ENCODE data around the gene DCDC2C.

DCDC2C gene

DNA sequence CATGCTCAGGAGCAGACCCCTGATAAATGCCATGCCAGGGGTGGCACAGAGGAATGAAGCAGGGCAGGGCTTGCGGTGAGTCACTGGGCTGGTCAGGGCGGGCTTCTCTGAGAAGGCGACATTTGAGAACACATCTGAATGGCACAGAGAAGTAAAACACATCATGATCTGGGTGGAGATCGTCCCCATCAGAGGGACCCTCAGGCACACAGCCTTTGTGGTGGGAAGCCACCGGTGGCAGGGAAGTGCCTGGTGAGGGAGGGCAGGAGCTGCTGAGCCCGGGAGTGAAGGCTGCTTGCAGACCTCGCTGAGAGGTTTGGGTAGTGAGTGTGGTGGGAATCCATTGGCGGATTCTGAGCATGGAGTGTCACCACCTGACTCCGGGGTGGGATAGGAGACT lies 44.5 kb downstream of the DCDC2C start:
- no peak for DNase-seq

DNA sequence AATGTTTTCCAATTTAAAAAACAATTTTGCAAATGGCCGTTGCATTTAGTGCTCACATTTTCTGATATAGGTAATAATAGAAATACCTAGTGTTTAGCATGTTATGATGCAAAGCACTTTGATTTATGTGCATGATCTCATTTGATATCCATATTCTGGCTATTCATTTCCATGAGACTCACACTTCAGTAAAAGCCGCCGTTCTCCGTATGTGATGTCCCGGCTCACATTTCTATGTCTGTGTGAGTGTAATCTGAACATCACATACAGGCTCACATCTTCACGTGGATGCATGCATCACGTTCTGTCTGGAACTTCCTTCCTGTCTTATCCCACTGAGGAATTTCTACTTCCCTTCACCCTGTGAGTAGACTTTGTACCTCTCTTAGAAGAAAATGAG lies 45.8 kb downstream of the DCDC2C start:
- DNase-seq = no peak

GRCh38 chr2:3751251-3751650 lies 47.9 kb downstream of the DCDC2C start:
- DNase-seq = no peak

GRCh38 chr2:3751806-3752205 lies 48.4 kb downstream of the DCDC2C start:
- DNase-seq = no peak

- DNase-seq = no peak
These were observed 49.0 kb downstream of the DCDC2C start for GRCh38 chr2:3752376-3752775.

DNA sequence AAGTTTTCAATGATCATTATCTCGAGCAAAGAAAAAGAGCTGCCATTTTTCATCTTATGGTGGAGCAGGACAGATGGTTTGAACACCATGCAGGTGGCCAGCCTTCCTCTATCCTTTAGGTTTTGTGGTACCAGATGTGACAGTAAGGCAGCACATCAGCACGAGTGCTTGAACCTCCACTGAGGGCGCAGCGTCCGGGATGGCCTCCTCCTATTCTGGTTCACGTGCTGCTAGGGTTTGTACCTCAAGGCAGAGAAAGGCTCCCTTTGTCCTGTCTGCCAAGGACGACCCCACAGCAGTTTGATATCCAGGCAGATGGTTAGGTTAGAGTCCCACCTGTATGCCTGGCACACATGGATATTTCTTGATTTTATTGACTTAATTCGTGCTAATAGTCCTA lies 50.2 kb downstream of the DCDC2C start:
- DNase-seq = no peak

DNA sequence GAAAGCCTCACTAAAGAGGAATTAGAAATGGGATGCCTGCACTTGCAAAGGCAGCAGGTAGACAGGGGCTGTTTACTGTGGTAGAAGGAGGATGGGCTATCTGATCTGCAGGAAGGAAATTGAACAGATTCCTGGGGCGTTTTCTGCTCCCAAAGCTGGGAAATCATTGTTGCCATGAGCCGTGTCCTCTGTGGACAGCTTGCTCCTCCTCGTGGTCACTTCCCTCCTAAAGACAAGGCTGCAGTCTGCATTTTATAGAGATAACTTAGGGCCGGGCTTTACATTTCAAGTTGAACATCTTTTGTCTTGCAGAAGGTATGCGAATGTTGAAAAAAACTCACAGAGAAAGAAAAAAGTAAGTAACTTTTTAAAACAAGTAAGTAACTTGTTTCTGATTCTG lies 50.9 kb downstream of the DCDC2C start:
- DNase-seq = no peak

DNA sequence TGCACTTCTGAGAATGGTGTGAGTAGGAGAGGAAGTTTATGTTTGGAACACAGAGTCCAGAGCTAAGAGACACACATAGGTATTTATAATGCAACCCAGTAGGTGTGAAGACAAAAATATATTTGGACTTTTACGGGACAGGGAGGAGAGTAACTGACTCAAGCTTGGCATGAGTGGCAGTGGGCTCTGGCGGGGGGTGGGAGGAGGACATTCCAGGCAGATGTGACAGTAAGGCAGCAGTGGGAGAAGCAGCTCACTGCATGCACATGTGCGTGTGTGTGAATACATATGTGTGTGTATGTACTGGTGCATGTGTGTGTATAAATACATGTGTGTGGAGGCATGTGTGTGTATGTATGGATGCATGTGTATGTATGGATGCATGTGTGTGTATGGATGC lies 51.4 kb downstream of the DCDC2C start:
- DNase-seq = no peak

- DNase-seq = no peak
These were observed 51.9 kb downstream of the DCDC2C start for GRCh38 chr2:3755277-3755676.

GRCh38 chr2:3756306-3756705 lies 52.9 kb downstream of the DCDC2C start:
- DNase-seq = no peak

- DNase-seq = no peak
These were observed 55.5 kb downstream of the DCDC2C start for GRCh38 chr2:3758906-3759305.

- no peak for DNase-seq
These were observed 56.0 kb downstream of the DCDC2C start for GRCh38 chr2:3759331-3759730.

- DNase-seq = no peak
These were observed 56.4 kb downstream of the DCDC2C start for GRCh38 chr2:3759761-3760160.

DNA sequence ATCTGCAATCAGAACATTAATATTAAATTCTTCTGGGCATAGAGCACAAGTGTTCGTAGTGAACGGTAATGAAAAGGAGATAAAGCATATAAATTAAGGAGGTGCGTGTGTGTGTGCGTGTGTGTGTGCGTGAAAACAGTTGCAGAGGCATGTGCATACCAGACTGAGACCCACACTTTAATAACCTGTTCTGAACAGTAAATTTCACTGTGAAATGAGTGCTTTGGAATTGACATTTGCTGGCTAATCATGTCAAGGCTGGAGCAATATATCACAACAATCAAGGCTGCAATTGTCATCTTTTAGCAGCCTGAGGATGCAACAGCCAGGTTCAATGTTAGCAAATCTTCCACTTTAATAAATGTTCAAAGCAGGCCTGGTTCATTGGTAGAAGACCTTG lies 57.9 kb downstream of the DCDC2C start:
- DNase-seq = no peak

GRCh38 chr2:3762771-3763447 lies 59.5 kb downstream of the DCDC2C start:
- DNase-seq = no peak

GRCh38 chr2:3766824-3767223 lies 63.4 kb downstream of the DCDC2C start:
- no peak for DNase-seq

DNA sequence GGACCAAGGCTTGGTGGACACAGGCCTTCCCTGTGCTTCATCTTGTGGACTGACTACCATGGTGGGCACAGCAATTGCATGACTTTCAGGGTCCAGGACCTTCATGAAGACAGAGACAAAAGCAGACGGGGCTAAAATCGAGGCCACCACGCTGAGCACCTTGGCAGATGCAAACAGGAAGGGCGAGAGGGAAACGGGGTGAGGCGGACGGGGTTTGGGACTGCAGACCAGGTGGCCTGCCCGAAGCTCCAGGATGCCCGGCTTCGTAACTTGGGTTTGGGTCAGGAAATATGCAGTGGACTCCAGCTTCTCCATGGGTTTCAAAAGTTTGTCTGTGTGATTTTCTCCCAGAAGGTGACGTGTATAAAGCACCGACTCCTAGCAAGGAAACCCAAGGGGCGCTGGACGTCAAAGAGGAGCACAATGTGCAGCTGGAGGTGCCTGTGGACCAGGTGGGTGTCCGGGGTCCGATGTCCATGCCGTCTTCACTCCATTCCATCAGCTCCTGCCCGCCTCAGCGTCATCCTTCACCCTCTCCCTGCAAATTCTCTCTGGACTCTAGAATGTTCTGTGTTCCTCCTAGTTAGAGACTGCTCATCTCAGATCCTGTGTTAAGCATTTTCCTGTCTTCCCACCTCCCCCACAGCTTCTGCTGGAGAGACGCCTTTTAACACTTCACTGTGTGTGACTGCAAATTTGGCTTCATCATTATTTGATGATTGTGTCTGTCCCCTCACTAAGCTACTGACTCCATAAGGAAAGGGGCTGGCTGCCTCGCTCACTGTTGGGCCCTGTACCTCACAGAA lies 65.8 kb downstream of the DCDC2C start:
- no peak for DNase-seq

GRCh38 chr2:3769766-3770165 lies 66.4 kb downstream of the DCDC2C start:
- DNase-seq = no peak

- DNase-seq = no peak
These were observed 67.5 kb downstream of the DCDC2C start for GRCh38 chr2:3770724-3771415.

DNA sequence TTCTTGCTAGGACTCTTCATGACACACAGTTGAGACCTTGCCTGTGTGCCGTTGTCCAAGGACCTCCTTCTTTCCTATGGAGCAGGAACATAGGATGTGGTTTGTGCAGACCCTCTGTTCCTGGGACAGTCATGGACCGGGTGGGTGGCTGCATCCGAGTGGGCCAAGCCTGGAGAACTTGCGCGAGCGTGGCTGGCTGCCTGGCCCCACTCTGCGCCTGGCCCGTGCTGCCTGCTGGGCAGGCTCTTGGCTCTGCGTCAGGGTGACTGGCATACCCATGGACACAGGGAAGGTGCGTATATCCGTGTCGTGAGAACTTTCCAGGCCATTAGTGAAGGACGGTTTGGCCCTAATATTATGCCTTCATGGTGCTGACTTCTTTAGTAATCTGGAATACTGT lies 68.2 kb downstream of the DCDC2C start:
- no peak for DNase-seq

DNA sequence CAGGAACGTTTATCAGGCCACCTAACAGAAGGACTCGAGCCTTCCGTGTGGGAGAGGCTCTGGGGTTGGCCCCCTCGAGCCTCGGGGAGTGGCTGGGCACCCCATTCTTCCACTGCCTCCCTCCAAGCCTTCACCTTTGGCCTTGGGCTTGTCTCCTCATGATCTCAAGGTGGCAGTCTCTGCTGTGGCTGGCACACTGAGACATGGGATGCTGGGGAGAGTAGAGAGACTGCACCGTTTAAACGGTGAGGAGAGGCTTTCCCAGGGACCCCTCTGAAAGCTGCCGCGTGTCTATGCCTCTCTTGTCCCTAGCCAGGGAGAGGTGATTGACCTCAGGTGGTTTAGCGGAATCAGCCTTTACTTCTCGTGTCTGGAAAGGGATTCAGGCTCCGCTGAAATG lies 71.0 kb downstream of the DCDC2C start:
- DNase-seq = no peak

- DNase-seq = no peak
These were observed 72.9 kb downstream of the DCDC2C start for GRCh38 chr2:3776311-3776710.

GRCh38 chr2:3777966-3778365 lies 74.6 kb downstream of the DCDC2C start:
- DNase-seq = no peak

DNA sequence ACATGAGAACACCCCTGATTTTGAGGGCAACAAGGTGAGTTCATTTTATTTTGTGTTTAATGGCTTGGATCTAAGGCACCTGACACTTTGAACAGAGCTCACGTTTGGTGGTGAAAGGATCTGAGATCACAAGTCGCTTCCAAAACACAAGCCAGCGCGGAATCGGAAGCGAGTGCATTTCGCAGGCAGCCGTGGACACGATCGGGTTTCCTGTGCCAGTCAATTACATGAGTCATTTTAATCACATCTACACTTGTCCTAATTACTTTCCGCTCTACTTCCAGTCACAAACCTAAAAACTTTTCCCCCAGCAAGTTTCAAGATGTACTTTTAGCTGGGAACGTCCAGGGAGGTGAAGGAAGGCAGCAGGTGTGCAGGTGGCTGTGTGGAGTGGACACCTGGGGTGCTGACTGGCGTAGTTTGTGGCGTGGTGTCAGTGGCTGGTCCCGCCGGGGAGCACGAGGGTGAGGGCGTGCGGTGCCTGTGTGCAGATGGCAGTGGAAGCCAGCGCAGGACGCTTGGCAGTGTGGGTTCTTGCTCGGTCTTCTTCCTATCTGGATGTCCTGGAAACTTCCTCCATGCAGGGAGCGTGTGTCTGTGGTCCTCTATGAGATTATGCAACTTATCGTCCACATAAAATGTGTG lies 75.6 kb downstream of the DCDC2C start:
- DNase-seq = no peak
